Neural cell (in vitro differentiated cells): ENCODE measurements around the gene AKIRIN2. TPM values are rescaled to one million over a fixed set of nuclear protein-coding genes. Genes with fewer than 3 reads are reported as not detected.
A peak's percentile ranks its signal among the peaks of the same experiment; 100 is the strongest.

ENCODE experiments used
- H2AFZ ChIP-seq: fragments of 200-600, 300-800 bp; sonication (generic), shearing (Covaris generic); 2 replicates; pipeline ENCODE4 v1.6.0; 2014; ENCODE audit warnings: low read depth, mild to moderate bottlenecking, antibody characterized with exemption, low read length, moderate library complexity
- H3F3A ChIP-seq: fragments of 200-600 bp; shearing (Covaris generic); 2 replicates; pipeline ENCODE4 v1.6.1; 2016; ENCODE audit warnings: mild to moderate bottlenecking, moderate library complexity, mixed read lengths, antibody characterized with exemption, low read length; ENCODE audit not compliant: insufficient read depth, poor library complexity, severe bottlenecking
- H3K27ac ChIP-seq: fragments of 200-600, 300-800 bp; sonication (generic), shearing (Covaris generic); 2 replicates; pipeline ENCODE4 v1.5.1; 2014; ENCODE audit warnings: mild to moderate bottlenecking, low read length, moderate library complexity
- H3K27me3 ChIP-seq: fragments of 300-800, 200-600 bp; sonication (generic), shearing (Covaris generic); 2 replicates; pipeline ENCODE4 v1.6.0; 2014; ENCODE audit warnings: mild to moderate bottlenecking, low read depth, low read length, moderate library complexity; ENCODE audit not compliant: insufficient read depth
- H3K36me3 ChIP-seq: fragments of 300-800, 200-600 bp; sonication (generic), shearing (Covaris generic); 2 replicates; pipeline ENCODE4 v1.5.1; 2014; ENCODE audit warnings: mild to moderate bottlenecking, antibody characterized with exemption, low read length, moderate library complexity; ENCODE audit not compliant: insufficient read depth
- H3K4me2 ChIP-seq: fragments of 300-800, 200-600 bp; sonication (generic), shearing (Covaris generic); 2 replicates; pipeline ENCODE4 v1.6.0; 2014; ENCODE audit warnings: mild to moderate bottlenecking, low read length
- H3K4me3 ChIP-seq: fragments of 300-800, 200-600 bp; sonication (generic), shearing (Covaris generic); 2 replicates; pipeline ENCODE4 v1.5.1; 2014; ENCODE audit warnings: mild to moderate bottlenecking, low read length, moderate library complexity
- H3K79me2 ChIP-seq: fragments of 200-600 bp; shearing (Covaris generic); replicated peaks from 2 replicates; pipeline ENCODE4 v1.6.0; 2014; ENCODE audit warnings: mild to moderate bottlenecking, low read length, moderate library complexity; ENCODE audit not compliant: insufficient read depth
- H3K9ac ChIP-seq: fragments of 300-800, 200-600 bp; sonication (generic), shearing (Covaris generic); 2 replicates; pipeline ENCODE4 v1.6.1; 2016; ENCODE audit warnings: mild to moderate bottlenecking, low read length, mixed read lengths
- H3K9me2 ChIP-seq: fragments of 200-600 bp; shearing (Covaris generic); 2 replicates; pipeline ENCODE4 v1.6.1; 2016; ENCODE audit warnings: mild to moderate bottlenecking, low read length, mixed read lengths; ENCODE audit not compliant: insufficient read depth
- H3K9me3 ChIP-seq: fragments of 200-600, 300-800 bp; sonication (generic), shearing (Covaris generic); 2 replicates; pipeline ENCODE4 v1.6.1; 2016; ENCODE audit warnings: mild to moderate bottlenecking, mixed run types, low read length, moderate library complexity, mixed read lengths
- H4K20me1 ChIP-seq: fragments of 200-600 bp; shearing (Covaris generic); 2 replicates; pipeline ENCODE4 v1.6.1; 2016; ENCODE audit warnings: mild to moderate bottlenecking, mixed run types; ENCODE audit not compliant: insufficient read depth
- CTCF ChIP-seq: fragments of 450-650 bp; IDR thresholded peaks from 2 replicates; pipeline ENCODE4 v1.5.1; 2014; ENCODE audit warnings: antibody characterized with exemption, mild to moderate bottlenecking, moderate library complexity; ENCODE audit not compliant: poor library complexity, severe bottlenecking
- EP300 ChIP-seq: fragments of 450-650 bp; conservative IDR thresholded peaks from 2 replicates; pipeline ENCODE4 v1.6.1; 2014; ENCODE audit warnings: antibody characterized with exemption, mild to moderate bottlenecking, moderate library complexity; ENCODE audit not compliant: poor library complexity, severe bottlenecking
- EZH2 ChIP-seq: fragments of 200-600, 300-800 bp; shearing (Covaris generic), sonication (generic); IDR thresholded peaks from 2 replicates; pipeline ENCODE4 v1.6.1; 2014; ENCODE audit warnings: antibody characterized with exemption, low read length, borderline replicate concordance, mild to moderate bottlenecking; ENCODE audit not compliant: insufficient read depth, poor library complexity, severe bottlenecking
- MXI1 ChIP-seq: fragments of 450-650 bp; conservative IDR thresholded peaks from 2 replicates; pipeline ENCODE4 v1.6.1; 2014; ENCODE audit warnings: antibody characterized with exemption, mild to moderate bottlenecking; ENCODE audit not compliant: poor library complexity, severe bottlenecking
- POLR2AphosphoS5 ChIP-seq: IDR thresholded peaks from 2 replicates; pipeline ENCODE4 v1.6.1; 2012
- RAD21 ChIP-seq: fragments of 450-650 bp; conservative IDR thresholded peaks from 2 replicates; pipeline ENCODE4 v1.6.1; 2014; ENCODE audit warnings: antibody characterized with exemption, mild to moderate bottlenecking, moderate library complexity
- SMC3 ChIP-seq: fragments of 450-650 bp; conservative IDR thresholded peaks from 2 replicates; pipeline ENCODE4 v1.6.1; 2014; ENCODE audit warnings: antibody characterized with exemption, mild to moderate bottlenecking, moderate library complexity; ENCODE audit not compliant: poor library complexity
- TAF1 ChIP-seq: IDR thresholded peaks from 2 replicates; pipeline ENCODE4 v1.6.1; 2012; ENCODE audit warnings: low read depth
- polyA minus RNA-seq: library from RNA; depleted of rRNA, polyadenylated mRNA; stranded (reverse); fragments of >200 nt; gene quantifications from 2 replicates; pipeline ENCODE4 v1.2.3, GENCODE V29; 2014
- polyA plus RNA-seq: library from polyadenylated mRNA; depleted of rRNA; stranded (reverse); fragments of >200 nt; gene quantifications from 2 replicates; pipeline ENCODE4 v1.2.3, GENCODE V29; 2014
- TF ChIP-seq, protein P1 (sequence below): IDR thresholded peaks from 2 replicates; pipeline ENCODE4 v1.6.1; 2012; ENCODE audit warnings: borderline replicate concordance

Gene AKIRIN2
- polyA plus RNA-seq: 79.3 and 82.8 TPM in 2 replicates
- 77.7 and 108 TPM in 2 replicates for polyA minus RNA-seq

DNA sequence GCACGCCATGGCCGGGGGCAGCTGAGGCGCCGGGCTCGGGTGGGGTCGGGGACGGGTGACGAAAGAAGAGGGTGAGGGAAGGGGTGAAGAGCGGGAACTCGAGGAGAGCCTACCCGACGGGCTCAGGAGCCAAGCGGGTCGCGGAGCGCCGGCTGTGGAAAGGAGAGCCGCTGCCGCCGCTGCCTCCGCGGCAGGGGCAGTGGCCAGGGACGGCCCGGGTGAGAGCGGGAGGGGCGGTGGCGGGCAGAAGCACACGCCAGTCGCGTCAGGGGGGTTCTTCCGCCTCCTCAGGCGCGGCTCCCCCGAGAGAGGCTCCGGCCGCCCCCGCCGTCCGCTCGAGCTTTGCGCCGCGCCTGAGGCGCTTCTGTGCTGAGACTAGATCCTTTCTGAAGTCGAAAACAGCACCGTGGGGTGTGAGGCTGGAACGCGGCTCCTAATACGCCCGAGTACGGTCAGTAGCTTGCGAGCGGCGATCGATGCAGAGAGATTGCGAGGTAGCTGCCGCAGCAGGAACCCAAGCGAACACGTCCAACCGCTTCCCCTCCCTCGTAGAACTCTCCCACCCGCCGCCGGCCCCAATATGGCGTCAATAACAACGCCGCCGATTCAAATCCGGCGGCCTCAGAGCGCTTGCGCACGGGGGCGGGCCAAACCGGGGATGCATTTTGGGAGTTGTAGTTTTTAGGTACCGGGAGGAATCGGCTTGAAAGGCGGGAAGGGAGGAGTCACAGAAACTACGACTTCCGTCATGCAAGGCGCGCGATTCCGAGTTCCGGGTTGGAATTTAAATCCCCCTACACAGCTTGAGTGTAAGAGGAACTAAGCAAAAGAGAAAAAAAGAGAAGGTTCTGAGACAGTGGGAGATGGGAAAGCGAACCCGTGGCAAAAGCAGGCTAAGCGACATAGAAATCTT lies at the start of gene AKIRIN2:
AKIRIN2 (minus strand) TSS at position 558 of the 913 bp plus-strand sequence; CDS start at position 9, 549 bp downstream.
- Histone ChIP-seq H3K4me2 (peak within 1 kb of the TSS; percentile 98), H3F3A (peaks cover 3% of the 10 kb centered on the region), H4K20me1 (peaks cover 4% of the 10 kb centered on the region), H3K9me3 (no peaks in the 10 kb centered on the region), H3K9ac (peak within 1 kb of the TSS; percentile 97), H2AFZ (peak within 1 kb of the TSS; percentile 34), H3K27ac (peak within 1 kb of the TSS; percentile 96), H3K79me2 (peaks cover 50% of the 10 kb centered on the region), H3K9me2 (no peaks in the 10 kb centered on the region), H3K27me3 (no peaks in the 10 kb centered on the region), H3K4me3 (peak within 1 kb of the TSS; percentile 92), H3K36me3 (no peaks in the 10 kb centered on the region)
- TF ChIP-seq EP300 (peak; percentile 41), SMC3 (no peak), RAD21 (peak; percentile 16), TAF1 (peak; percentile 87), EZH2 (no peak), MXI1 (peak; percentile 65), POLR2AphosphoS5 (peak; percentile 95), CTCF (peak; percentile 15)
- TF ChIP-seq, protein P1, sequence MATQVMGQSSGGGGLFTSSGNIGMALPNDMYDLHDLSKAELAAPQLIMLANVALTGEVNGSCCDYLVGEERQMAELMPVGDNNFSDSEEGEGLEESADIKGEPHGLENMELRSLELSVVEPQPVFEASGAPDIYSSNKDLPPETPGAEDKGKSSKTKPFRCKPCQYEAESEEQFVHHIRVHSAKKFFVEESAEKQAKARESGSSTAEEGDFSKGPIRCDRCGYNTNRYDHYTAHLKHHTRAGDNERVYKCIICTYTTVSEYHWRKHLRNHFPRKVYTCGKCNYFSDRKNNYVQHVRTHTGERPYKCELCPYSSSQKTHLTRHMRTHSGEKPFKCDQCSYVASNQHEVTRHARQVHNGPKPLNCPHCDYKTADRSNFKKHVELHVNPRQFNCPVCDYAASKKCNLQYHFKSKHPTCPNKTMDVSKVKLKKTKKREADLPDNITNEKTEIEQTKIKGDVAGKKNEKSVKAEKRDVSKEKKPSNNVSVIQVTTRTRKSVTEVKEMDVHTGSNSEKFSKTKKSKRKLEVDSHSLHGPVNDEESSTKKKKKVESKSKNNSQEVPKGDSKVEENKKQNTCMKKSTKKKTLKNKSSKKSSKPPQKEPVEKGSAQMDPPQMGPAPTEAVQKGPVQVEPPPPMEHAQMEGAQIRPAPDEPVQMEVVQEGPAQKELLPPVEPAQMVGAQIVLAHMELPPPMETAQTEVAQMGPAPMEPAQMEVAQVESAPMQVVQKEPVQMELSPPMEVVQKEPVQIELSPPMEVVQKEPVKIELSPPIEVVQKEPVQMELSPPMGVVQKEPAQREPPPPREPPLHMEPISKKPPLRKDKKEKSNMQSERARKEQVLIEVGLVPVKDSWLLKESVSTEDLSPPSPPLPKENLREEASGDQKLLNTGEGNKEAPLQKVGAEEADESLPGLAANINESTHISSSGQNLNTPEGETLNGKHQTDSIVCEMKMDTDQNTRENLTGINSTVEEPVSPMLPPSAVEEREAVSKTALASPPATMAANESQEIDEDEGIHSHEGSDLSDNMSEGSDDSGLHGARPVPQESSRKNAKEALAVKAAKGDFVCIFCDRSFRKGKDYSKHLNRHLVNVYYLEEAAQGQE: peak; percentile 65

DNA sequence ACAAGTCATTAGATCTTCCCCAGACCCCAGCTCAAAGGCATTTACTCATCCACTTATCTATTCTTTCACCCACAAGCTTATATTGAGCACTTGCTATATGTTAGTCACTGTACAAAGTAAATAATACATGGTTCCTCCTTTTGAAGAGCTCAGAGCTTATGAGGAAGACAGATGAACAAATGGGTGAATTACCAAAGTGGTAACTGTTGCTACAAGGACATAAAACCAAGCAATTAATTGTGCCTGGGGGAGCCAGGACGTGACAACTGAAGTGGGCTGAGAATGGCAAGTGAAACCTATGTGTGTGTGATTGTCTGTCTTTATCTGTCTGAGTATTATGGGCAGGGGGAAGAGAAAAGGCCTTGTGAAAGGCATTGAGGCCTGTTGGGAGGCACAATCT lies 45.6 kb upstream of the AKIRIN2 start:
- H3K4me2 ChIP-seq: no peak overlapping the region

More for the DNA sequence above, 45.6 kb upstream of the AKIRIN2 start:
- no peaks in the 10 kb centered on the region for H4K20me1 ChIP-seq
- H3K4me3 ChIP-seq: no peak overlapping the region
- H3K79me2 ChIP-seq: no peaks in the 10 kb centered on the region
- H3K9me2 ChIP-seq: no peaks in the 10 kb centered on the region
- no peaks in the 10 kb centered on the region for H3K9me3 ChIP-seq
- H3F3A ChIP-seq: no peaks in the 10 kb centered on the region
- TF ChIP-seq MXI1 (no peak), SMC3 (no peak), RAD21 (no peak), POLR2AphosphoS5 (no peak), CTCF (no peak), TAF1 (no peak), EP300 (no peak), EZH2 (no peak)
- TF ChIP-seq, protein P1: no peak
- H3K27ac ChIP-seq: no peak overlapping the region
- H3K27me3 ChIP-seq: no peaks in the 10 kb centered on the region
- H3K36me3 ChIP-seq: no peaks in the 10 kb centered on the region
- H2AFZ ChIP-seq: no peak overlapping the region
- H3K9ac ChIP-seq: no peak overlapping the region
